Sigmoid colon (tissue), 4 donors: Measurements from ENCODE around the gene MUC6.

Experiments used
- CTCF ChIP-seq, 4 experiments: fragments of 450-650 bp in 3 of 4; fragments of 200-600 bp in 1 of 4; IDR thresholded peaks; one replicate each; pipeline ENCODE4 v1.5.1; 2016 to 2019; ENCODE audit warnings: antibody characterized with exemption in 4 of 4, mild to moderate bottlenecking in 3 of 4, moderate library complexity in 2 of 4
- POLR2A ChIP-seq, 2 donors: fragments of 450-650 bp; IDR thresholded peaks; one replicate each; pipeline ENCODE4 v1.6.1; 2016; ENCODE audit warnings: antibody characterized with exemption in 2 of 2, mild to moderate bottlenecking in 2 of 2, moderate library complexity in 2 of 2
- POLR2AphosphoS5 ChIP-seq, 4 donors: sonication (generic); formaldehyde crosslinking; IDR thresholded peaks; one replicate each; pipeline ENCODE4 v1.6.1; 2017; ENCODE audit warnings: antibody characterized with exemption in 4 of 4

- no peak for TF ChIP-seq POLR2AphosphoS5 (IDR thresholded peaks at IDR 0.05)
- TF ChIP-seq CTCF (IDR thresholded peaks at IDR 0.05): no peak
- TF ChIP-seq POLR2A (IDR thresholded peaks at IDR 0.05): no peak
These were observed 23.2 kb upstream of the MUC6 start for GRCh38 chr11:1059759-1060158.
